Right lobe of liver (tissue), 4 donors: ENCODE data around the gene MYO18A.

Experiments
- CTCF ChIP-seq, 4 donors: fragments of 200-600 bp in 3 of 4; fragments of 450-650 bp in 1 of 4; IDR thresholded peaks; one replicate each; pipeline versions ENCODE4 v1.5.1 to v1.8.0; 2016 to 2022; ENCODE audit warnings: antibody characterized with exemption in 4 of 4, mild to moderate bottlenecking in 2 of 4
- POLR2A ChIP-seq: fragments of 450-650 bp; IDR thresholded peaks from one replicate; pipeline ENCODE4 v1.6.1; 2017; ENCODE audit warnings: antibody characterized with exemption, mild to moderate bottlenecking
- donor health status: DM: no; HTN: no; CAD: no.
- donor health status: DM: no; HTN: no; CAD: no.
- donor health status: DM: no; HTN: yes; CAD: no.

- no peak for TF ChIP-seq CTCF (IDR thresholded peaks at IDR 0.05)
- TF ChIP-seq POLR2A: no peak
These were observed 40.1 kb downstream of the MYO18A start for GRCh38 chr17:29140051-29140621.
